ENCODE measurements around the gene SPPL2C.
"Not testable (repeated sequence)": the region's sequence is repeated elsewhere in the genome, so short reads cannot be mapped to it uniquely, and the experiment has no call there.

Gene SPPL2C

DNA sequence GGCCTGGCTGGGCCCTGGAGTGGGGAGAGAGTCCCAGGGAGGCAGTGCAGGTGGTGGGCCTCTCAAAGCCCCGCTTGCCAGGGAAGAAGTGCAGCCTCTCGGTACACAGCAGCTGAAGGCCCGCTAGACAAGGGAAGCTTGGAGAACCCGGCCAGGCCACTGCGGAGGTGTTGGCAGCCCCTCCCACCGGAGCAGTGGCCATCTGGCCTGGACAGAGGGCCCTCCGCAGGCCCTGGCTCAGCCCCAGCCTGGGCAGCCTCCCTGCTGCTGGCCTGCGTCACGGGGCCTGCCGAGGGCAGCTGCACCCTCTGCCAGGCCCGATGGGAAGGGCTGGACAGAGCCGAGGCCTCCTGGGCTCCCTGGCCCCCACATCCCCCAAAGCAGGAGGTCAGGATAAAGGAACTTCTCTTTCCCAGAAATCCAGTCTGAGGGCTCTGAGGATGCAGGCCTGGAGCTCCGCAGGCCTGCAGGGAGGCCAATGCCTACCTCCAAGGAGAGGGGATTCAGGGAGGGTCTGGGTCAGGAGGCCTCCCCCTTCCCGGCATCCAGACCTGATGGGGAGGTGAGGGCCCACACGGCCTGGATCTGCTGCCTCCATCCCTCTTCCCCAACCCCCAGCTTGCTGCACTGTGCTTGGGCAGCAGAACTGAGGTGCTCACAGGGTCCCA, 4.3 kb downstream of the SPPL2C start:
- FAIRE-seq (no peak), DNase-seq (ENCODE audit: insufficient read length, low spot score) (no peak)
- TF ChIP-seq POLR2A (IDR thresholded peaks at IDR 0.05; ENCODE audit: low read depth, low read length) = no peak

DNA sequence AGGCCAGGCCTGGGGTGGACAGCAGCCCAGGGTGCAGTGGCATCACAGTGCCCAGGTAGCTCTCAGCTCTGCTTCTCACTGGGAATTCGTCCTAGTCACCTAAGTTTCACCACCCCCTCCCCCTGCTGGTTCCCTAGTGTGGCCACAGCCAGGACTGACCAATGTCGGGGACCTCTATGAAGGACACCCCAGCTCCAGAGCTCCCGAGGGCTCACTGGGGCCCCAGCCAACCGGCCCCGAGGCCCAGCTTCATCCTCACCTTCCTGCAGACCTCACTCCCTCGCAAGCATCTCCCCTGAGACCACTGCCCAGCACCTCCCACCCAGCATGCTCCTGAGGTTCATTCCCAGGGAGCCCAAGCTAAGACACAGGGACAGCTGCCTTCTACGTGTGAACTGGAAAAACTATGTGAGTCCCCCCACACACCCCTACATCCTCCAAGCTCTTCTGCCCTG, 4.9 kb downstream of the SPPL2C start:
- no peak for DNase-seq (ENCODE audit: insufficient read length, low spot score)
- no peak for TF ChIP-seq POLR2A (IDR thresholded peaks at IDR 0.05; ENCODE audit: low read depth, low read length)
- no peak for FAIRE-seq

DNA sequence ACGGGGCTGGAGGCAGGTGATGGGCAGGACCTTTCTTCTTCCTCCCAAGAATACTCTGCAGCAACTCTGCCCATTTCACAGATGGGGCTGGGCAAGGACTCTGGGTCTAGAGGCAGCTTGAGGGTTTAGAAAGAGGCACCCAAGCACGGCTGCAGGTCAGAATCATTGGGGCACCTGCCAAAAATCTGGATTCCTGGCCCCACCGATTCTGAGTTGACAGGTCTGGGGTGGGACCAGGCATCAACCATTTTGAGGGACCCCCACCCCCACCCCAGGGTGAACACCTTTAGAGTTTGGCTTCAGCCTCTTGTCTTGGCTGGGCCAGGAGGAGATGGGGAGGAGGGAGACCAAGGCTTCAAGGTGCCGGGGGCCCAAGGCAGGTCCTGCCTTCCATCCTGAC, 5.3 kb downstream of the SPPL2C start:
- TF ChIP-seq POLR2A (IDR thresholded peaks at IDR 0.05; ENCODE audit: low read depth, low read length) = no peak
- no peak for FAIRE-seq
- DNase-seq (ENCODE audit: insufficient read length, low spot score) = no peak

- TF ChIP-seq POLR2A (IDR thresholded peaks at IDR 0.05; ENCODE audit: low read depth, low read length) = no peak
- FAIRE-seq = no peak
- DNase-seq (ENCODE audit: insufficient read length, low spot score) = no peak
Measured at GRCh38 chr17:45850468-45850867, 5.8 kb downstream of the SPPL2C start.

DNA sequence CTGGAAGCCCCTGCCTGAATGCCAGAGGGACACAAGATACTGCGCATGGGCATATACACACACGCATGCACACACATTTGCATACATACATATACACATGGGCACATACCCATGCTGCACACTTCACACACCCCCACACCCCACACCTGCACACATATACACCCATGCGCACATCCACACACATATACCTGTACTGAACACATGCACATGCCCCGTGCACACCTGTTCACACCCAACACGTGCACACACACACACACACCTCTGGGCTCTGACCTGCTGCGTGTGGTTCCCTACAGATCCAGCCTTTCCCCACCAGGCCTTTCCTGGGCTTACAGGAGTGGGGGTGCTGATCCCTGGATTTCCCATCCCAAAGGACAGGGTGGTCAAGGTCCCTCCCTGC, 6.3 kb downstream of the SPPL2C start:
- FAIRE-seq = no peak
- DNase-seq (ENCODE audit: insufficient read length, low spot score) = no peak

GRCh38 chr17:45851464-45851863, 6.8 kb downstream of the SPPL2C start:
- DNase-seq (ENCODE audit: insufficient read length, low spot score) = no peak
- FAIRE-seq = no peak
- TF ChIP-seq POLR2A (IDR thresholded peaks at IDR 0.05; ENCODE audit: low read depth, low read length) = no peak

More for the DNA sequence above, 6.3 kb downstream of the SPPL2C start:
- TF ChIP-seq POLR2A (IDR thresholded peaks at IDR 0.05; ENCODE audit: low read depth, low read length) = no peak

DNA sequence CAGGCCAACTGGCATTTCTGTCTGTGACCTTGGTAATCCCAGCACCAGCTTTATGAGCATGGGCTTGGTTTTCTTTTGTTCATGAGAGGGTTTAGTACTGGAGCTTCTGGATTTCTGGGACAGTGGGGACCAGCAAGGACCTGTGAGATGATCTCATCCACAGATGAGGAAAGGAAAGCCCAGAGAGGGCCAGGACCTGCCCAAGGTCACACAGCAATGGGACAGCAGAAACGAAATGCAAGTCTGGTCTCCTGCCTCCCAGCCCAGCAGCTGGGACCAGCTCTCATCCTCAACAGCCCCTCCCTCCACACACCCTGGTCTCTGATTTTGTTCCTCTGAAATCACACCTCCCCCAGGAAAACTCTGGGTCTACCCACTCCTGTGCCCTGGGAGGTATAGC, 7.2 kb downstream of the SPPL2C start:
- no peak for FAIRE-seq
- DNase-seq (ENCODE audit: insufficient read length, low spot score) = no peak
- TF ChIP-seq POLR2A (IDR thresholded peaks at IDR 0.05; ENCODE audit: low read depth, low read length) = no peak

GRCh38 chr17:45852535-45853297, 8.0 kb downstream of the SPPL2C start:
- FAIRE-seq = no peak
- TF ChIP-seq POLR2A (IDR thresholded peaks at IDR 0.05; ENCODE audit: low read depth, low read length) = no peak
- DNase-seq (ENCODE audit: insufficient read length, low spot score) = peak; percentile 74

- FAIRE-seq = no peak
- TF ChIP-seq POLR2A (IDR thresholded peaks at IDR 0.05; ENCODE audit: low read depth, low read length) = no peak
- DNase-seq (ENCODE audit: insufficient read length, low spot score) = no peak
Measured at GRCh38 chr17:45854209-45854608, 9.5 kb downstream of the SPPL2C start.

- FAIRE-seq (no peak), DNase-seq (ENCODE audit: insufficient read length, low spot score) (no peak)
- no peak for TF ChIP-seq POLR2A (IDR thresholded peaks at IDR 0.05; ENCODE audit: low read depth, low read length)
Measured at GRCh38 chr17:45855691-45856336, 11.1 kb downstream of the SPPL2C start.

- no peak for DNase-seq (ENCODE audit: insufficient read length, low spot score)
- TF ChIP-seq POLR2A (IDR thresholded peaks at IDR 0.05; ENCODE audit: low read depth, low read length) = no peak
Measured at GRCh38 chr17:45857977-45858708, 13.5 kb downstream of the SPPL2C start.

GRCh38 chr17:45861165-45861564, 16.5 kb downstream of the SPPL2C start:
- FAIRE-seq (no peak), DNase-seq (ENCODE audit: insufficient read length, low spot score) (no peak)
- no peak for TF ChIP-seq POLR2A (IDR thresholded peaks at IDR 0.05; ENCODE audit: low read depth, low read length)

More at GRCh38 chr17:45857977-45858708, 13.5 kb downstream of the SPPL2C start:
- FAIRE-seq = no peak

DNA sequence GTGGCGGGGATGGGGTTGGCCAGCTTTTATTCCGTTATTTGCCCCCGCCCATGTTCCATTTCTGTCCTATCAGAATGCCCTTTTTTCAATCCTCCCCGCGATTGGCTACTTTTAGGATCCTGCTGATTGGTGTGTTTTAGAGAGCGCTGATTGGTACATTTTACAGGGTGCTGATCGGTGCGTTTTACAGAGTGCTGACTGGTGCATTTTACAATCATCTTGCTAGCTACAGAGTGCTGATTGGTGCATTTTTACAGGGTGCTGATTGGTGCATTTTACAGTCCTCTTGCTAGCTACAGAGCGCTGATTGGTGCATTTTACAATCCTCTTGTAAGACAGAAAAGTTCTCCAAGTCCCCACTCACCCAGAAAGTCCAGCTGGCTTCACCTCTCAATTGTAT, 17.4 kb downstream of the SPPL2C start:
- FAIRE-seq; DNase-seq (ENCODE audit: insufficient read length, low spot score): not testable (repeated sequence)

Measured in H54 (cell line).